GM21529 (cell line): ENCODE data around the gene MYO18A.

Source experiments
- ATAC-seq: cut with Tn5 transposase; IDR thresholded peaks from one replicate; pipeline ENCODE4 v1.9.1; 2021; ENCODE audit not compliant: unreplicated experiment

The MYO18A gene

DNA sequence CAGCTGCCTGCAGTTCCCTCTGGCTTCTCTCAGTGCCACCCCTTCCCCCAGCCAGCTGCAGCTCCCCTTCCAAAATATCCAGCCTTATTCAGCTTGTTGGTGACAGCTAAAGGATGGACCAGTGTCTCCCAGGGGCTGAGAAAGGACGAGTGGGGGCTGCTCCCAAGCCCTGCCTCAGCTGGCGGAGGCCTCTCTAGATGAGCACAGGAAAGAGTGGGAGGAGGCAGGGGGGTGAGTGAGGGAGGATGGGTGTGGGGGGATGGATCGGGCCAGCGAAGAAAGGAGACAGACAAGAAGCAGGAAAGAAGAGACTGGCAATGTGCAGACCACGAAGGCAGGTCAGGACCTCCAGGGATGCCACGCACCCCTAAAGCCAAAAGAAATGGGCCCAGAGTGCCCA, 119.7 kb downstream of the MYO18A start:
- ATAC-seq: no peak

DNA sequence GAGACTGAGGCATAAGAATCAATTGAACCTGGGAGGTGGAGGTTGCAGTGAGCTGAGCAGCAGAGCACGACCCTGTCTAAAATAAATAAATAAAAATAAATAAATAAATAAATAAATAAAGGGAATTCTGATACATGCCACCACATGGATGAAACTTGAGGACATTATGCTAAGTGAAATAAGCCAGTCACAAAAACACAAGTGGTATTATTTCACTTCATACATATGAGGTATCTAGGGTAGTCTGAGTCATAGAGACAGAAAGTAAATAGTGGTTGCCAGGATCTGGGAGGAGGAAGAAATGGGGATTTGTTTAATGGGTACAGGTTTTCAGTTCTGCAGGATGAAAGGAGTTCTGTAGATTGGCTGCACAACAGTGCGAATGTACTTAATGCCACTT, 120.9 kb downstream of the MYO18A start:
- no peak for ATAC-seq

DNA sequence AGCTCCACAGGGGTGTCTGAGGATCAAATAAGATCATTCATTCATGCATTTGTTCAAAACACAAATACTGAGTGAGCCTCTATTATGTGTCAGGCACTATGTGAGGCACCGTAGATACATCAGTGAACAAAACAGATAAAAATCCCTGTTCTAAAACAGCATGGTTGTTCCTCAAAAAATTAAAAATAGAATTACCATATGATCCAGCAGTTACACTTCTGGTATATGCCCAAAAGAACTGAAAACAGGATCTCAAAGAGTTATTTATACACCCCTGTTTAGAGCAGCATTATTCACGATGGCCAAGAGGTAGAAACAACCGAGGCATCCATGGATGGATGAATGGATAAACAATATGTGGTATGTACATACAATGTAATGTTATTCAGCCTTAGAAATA, 121.8 kb downstream of the MYO18A start:
- no peak for ATAC-seq

DNA sequence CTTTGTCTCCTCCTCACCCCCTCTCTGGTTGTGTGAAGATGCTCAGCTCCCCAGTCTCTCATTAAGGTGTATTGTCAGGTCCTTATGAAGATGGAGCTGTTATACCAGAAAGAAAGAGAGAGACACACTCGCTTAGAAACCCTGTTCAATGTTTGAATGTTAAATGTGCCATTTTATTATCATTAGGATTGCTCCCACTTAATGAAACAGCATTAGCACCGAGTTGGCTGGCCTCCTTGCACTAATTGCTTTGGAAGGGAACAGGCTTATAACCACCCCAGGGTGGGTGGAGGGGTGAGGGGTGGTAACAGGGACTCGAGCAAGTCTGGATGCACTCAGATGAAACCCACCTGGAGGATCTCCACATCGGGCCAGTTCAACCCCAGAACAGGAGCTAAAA, 122.8 kb downstream of the MYO18A start:
- ATAC-seq: no peak

DNA sequence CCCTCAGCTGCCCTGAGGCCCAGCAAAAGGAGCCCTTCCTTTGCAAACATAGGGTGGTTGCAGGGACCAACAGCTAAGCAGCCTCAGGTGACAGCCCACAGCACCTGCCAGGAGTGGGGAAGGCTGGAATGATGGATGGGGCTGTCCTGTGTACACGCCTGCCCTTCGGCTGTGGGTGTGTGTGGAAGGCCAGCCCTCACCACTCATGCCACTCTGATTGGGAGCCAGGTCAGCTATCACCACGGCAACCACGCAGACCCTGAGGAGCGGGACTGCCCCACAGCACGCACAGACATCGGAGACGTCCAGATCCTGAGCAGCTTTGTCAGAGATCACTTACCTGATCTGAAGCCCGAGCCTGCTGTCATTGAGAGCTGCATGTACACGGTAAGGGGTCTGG, 125.4 kb downstream of the MYO18A start:
- ATAC-seq: no peak

DNA sequence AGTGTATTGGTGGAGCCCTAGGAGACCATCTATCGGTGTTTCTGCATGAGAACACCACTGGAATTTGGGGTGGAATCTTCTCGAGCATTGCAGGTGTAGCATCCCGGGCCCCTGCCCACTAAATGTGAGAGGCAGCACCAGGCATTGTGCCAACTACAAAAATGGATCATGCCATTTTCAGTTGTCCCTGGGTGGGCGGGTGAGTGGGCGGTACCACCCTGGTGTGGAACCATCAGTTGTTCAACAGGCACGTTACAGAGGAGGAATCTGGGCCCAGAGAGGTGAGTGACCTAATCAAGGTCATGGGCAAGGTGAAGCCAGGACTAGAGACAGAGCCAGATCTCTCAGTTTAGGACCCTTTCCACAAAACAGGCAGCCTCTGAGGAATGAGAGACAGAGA, 128.5 kb downstream of the MYO18A start:
- ATAC-seq: no peak

DNA sequence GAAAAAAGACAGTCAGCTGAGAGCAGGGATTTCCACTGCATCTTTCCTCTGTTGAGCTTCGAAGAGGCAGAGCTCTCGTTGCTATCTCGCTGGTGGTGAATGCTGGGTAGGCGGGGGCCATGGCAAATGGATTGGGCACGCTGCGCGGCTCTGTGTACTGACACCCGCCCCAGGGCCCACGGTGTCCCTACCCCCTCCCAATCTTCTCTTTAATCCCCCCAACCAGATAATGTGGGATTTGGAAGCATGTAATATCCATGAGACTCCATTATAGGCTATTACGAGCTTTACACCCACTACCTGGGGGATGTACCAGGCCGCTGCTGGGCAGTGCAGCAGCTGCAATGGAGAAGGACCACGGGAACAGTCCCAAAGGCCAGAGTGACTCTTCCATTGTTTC, 129.0 kb downstream of the MYO18A start:
- ATAC-seq: no peak

DNA sequence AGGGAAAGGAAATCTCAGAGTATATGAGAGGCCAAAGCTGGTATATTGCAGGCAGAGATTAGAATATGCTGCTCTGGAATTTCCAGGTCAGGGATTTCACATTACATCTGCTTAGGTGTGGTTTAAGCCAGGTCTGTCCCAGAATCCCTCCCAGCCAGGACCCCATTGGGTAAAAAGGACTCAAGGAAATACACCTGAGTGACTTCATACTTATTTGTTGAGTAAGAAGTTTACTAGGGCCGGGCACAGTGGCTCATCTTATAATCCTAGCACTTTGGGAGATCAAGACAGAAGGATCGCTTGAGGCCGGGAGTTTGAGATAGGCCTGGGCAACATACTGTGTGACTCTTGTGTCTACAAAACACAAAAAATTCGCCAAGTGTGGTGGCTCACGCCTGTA, 130.0 kb downstream of the MYO18A start:
- ATAC-seq: no peak

DNA sequence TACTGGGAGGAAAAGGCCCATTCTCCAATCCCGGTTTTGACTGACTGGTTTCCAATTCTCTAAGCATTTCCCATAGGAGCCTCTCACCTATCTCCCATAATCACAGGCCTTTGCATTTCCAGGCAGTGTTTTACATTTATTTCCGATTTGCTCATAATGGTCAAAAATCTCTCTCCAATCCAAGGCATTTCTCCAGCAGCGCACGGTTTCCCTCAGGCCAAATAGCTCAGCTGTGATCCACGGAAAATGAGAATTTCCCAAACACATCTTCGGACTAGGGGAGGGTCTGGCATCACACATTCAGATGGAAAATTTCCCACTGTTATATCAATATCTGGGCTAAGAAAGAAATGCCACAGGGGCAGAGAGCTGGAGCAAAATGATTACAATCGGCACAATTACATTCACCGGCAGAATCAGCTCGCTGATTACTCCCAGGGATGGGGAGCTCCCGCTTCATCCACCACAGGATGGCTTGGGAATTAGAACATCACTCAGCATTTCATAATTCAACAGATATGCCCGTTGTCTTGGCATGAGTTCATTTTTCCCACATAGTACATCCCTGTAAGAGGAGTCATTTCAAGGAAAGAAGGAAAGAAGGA, 130.6 kb downstream of the MYO18A start:
- ATAC-seq: no peak

DNA sequence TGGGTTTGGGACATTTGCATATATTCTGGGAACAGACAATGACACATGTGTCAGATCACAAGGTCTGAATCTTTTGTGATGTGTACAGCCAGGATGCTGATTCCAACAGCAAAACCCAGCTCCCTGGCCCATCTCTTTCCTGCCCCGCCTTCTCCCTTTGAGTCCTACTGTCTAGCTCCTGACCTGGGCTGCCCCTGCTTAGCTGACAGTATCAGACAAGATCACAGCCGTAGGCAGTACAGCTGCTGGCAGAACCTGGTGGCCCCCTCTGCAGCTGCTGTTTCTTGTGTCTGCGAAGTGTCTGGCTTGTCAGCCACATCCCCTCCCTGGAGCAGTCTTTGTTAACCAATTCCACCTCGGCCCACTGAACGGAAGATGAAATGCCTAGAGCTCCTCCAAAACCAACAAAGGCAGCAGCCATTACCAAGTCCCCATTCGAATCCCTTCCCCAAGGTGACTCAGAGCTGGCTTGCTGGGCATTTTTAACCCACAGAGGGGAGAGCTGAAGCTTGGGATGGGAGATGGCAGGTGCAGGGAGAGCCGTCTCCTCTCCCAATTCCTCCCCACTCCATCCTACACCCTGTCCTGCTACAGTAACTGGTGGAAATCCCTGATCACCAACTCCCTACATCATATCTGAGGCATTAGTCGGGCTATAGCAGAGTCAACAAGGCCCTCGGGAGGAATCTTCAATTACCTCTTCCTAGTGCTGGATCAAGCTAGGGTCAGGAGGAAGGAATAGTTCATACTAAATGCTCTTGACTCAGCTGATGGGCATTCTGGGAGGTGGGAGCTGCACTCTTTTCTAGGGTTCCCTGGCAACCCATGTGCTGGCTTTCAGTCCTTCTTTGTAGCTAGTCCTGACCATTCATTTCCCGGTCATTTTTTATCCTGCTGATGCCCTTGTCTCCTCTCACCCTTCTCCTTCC, 131.5 kb downstream of the MYO18A start:
- ATAC-seq: no peak

DNA sequence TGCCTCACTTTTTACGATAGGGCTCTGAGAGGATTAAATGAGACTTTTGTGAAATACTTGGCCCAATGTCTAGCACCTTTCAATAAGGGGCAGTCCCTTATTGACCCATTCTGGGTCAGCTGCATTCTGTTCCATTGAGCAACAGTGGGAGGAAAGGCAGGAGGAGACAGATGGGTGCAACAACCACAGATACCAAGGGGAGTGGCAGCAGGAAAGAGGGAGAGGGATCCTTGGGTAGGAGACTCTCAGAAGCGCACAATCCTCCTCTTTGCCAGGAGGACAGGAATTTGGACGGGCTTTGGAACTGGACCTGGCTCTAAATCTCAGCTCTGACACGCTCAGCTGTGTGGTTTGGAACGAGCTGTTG, 133.7 kb downstream of the MYO18A start:
- no peak for ATAC-seq

DNA sequence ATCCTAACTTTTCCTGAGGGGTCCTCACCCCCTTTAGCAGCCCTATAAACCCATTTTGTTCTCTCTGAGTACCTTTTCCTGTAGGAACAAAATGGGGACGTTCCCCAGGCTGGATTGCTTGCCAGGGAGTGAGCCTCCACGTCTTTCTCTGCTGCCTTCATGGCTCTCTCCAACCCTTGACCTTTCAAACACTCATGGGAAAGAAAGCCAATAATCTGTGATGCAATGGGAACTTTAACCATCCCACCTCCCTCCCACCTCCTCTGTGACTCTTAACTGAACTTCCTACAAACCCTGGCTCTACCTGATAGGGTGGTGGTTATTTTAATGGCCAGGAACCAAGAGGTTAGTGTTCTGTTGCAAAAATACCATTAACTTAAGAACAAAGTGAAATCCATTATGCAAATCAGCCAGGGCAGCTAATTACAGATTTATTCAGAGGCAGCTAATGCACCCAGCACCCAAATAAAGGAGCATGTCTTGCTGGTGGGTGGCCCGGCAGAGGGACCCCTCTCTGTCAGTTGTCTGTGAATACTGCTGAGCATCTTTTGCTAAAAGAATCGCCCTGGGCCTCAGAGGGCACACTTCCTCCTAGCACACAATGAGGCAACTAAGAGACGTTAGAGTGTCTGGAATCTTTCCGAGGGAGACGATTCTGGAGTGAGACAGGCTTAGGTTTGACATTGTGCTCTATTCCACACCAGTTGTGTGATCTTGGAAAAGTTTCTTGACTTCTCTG, 134.3 kb downstream of the MYO18A start:
- ATAC-seq: no peak

DNA sequence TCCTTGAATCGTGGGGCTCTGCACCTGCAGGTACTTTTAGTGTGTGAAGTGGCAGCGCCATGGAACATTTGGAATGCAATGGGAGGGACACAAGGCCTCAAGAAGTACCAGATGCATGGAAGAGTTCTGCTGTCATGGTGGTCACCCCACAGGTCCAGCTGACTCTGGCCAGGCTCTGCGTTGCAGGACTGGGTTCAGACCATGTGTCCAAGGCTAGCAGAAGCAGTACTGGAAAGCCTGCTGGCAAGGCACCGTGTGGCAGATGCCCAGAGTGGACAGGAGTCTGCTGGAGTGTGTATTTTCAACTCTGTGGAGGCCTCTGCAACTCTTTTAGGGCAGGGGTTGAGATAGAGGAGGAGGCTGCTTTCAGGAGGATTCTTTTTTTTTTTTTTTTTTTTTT, 135.2 kb downstream of the MYO18A start:
- no peak for ATAC-seq

DNA sequence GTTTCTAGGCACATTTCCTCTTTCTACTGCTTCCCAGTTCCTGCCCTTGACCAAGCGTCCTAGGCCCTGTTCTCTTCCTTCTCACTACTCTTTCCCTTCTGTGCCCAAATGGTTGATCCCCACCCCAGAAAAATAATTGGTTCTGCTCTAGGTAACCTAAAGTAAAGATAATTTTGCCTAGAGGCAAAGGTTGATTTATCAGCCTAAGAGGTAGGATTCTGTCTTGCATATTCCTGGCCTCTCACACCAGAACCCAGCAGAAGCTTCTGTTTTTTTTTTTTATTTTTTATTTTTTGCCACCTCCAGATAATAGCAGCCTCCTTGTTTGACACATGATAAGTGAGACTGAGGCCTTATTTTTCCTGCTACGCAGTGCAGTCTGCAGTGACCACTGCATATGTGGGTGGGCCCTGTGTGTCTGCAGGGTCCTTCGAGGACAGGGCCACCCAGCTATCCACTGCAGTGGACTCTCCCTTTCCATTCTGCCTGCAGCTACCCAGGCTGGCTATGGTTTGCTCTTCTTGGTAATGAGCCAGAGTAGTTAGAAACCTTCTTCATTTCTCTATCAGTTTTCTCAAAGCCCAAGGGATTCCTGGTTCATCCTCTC, 136.6 kb downstream of the MYO18A start:
- ATAC-seq: no peak

DNA sequence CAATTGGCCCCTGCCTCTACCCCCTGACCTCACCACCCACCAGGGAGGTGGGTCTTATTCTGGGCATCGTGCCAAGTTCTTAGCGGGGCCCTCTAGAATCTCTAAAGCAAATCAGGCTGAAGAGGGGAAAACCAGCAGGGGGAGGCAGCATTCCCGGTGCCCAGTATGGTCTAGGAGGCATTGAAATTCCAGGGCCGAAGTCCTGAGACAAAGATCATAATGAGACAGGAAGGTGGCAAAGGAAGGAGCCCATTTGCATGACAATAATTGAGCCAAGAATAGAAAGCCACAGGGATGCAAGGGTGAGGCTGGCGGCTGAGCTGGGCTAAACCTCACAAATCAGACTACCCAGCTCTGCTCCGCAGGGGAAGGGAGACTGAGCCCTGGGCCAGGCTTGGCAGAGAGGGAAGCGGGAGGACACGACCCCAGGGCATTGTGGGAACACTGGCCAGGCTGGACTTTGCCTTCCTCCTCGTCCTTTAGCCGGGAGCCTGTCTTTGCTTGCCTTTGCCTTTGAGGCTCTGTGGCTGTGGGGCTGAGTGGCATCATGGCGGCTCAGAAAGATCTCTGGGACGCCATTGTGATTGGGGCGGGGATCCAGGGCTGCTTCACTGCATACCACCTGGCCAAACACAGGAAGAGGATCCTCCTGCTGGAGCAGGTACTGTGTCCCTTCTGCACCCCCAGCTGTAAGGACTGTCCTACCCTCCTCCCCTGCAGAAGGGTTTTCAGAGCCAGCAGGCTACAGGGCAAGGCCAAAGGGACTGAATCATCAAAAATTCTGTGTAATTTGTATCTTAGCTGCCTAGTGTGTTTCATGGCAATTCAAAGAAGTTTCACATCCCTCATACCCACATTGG, 137.3 kb downstream of the MYO18A start, which contains the start of gene PIPOX:
Gene PIPOX, plus strand, starts transcription at position 463 of the 860 bp plus-strand sequence. Its CDS starts 85 bp downstream, at position 548.
- ATAC-seq: no peak

DNA sequence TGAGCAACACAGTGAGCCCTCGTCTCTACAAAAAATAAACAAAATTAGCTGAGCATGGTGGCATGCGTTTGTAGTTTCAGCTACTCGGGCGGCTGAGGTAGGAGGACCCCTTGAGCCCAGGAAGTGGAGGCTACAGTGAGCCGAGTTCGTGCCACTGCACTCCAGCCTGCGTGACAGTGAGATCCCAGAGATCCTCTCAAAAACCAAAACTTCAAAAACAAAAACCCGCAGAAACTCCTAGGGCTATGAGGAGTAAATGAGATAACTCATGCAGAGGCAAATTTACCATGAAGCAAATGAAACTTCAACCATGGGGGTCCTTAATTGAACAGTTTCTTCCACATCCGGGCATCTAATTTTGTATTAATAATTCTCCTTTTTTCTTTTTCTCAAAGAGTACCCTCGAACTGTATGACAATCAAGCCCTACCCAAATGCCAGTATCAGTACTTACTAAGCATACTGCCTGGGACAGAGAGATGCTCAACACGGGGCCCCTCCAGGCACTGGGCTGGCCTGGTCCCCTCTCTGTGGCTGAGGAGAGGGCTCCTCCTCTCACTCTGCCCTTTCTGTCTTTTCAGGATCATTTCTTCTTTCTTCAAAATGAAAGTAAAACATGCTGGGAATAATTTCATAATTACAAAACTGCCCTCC, 138.0 kb downstream of the MYO18A start:
- no peak for ATAC-seq

DNA sequence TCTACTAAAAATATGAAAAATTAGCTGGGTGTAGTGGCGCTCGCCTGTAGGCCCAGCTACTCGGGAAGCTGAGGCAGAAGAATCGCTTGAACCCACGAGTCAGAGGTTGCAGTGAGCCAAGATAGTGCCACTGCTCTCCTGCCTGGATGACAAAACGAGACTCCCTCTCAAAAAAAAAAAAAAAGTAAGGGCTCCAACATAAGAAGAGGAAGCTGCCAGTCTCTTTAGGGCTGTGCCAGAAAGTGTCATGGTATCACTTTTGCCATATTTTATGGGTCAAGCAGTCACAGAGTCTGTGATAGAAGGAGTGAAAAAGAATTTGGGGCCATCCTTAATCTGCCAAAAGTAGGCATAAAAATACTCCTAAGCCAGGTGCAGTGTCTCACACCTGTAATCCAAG, 138.6 kb downstream of the MYO18A start:
- no peak for ATAC-seq

DNA sequence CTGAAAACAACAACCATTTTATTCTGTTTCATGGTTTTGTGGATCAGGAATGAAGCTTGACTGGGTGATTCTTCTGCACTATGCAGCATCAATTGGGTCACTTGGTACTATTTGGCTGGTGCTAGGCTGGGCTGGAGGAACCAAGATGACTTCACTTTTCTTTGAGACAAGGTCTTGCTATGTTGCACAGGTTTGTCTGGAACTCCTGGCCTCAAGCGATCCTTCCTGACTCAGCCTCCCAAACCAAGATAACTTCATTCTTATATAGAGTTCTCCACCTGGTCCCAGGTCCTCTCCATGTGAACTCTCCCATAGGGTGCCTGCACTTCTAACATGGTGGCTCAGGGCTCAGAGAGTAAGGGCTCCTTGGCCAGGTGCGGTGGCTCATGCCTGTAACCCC, 139.1 kb downstream of the MYO18A start:
- ATAC-seq: no peak

DNA sequence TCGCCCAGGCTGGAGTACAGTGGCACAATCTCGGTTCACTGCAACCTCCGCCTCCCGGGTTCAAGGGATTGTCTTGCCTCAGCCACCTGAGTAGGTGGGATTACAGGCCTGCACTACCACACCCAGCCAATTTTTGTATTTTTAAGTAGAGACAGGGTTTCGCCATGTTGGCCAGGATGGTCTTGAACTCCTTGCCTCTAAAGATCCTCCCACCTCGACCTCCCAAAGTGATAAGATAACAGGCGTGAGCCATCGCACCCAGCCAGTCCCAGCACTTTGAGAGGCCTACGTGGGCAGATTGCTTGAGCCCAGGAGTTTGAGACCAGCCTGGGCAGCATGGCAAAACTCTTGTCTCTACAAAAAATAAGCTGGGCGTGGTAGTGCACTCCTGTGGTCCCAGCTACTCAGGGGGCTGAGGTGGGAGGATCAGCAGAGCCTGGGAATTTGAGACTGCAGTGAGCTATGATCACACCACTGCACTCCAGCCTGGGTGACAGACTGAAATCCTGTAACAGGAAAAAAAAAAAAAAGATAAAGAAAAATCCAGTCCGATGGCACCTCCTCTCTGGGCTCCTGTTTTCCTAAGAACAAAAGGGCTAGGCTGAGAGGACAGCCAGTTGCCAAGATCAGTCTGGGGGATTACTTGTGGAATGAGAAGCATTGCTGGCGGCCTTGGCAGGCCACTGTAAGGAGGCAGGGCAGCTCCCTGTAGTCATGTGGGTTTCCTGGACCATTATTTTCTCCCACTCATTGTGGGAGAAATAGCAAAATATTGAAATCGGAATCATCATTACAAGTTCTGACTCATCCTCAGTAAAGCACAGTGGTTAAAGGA, 140.2 kb downstream of the MYO18A start:
- no peak for ATAC-seq
